Panc1 (cell line): ENCODE results near the gene MCF2L. TPM values are rescaled to one million over a fixed set of nuclear protein-coding genes. Genes with fewer than 3 reads are reported as not detected.

Source experiments
- ATAC-seq: fragments of 200-7000 bp; cut with Tn5 transposase; 2 replicates; pipeline ENCODE4 v1.9.1; 2020; ENCODE audit warnings: mild to moderate bottlenecking, moderate library complexity
- BruUV-seq: library from RNA; stranded (reverse); fragments of 400-500 nt; replicated peaks from 2 replicates; lab custom pipeline; 2021; lab: Mats Ljungman, UMichigan
- CTCF ChIA-PET: fragments of 300-600 bp; sonication (Branson Sonifier 250); formaldehyde crosslinking; loops from one replicate; lab custom pipeline; 2022; ENCODE audit warnings: antibody characterized with exemption; lab: Charles Lee
- POLR2A ChIA-PET: fragments of 300-600 bp; sonication (Branson Sonifier 250); formaldehyde crosslinking; loops from one replicate; lab custom pipeline; 2022; ENCODE audit warnings: antibody characterized with exemption; lab: Charles Lee
- DNase-seq: peaks from one replicate; pipeline ENCODE4 v3.0.0-alpha.2; 2010; ENCODE audit warnings: low read depth, low spot score
- H3K27ac ChIP-seq: 2 replicates; pipeline ENCODE4 v1.5.1; 2011; ENCODE audit warnings: mild to moderate bottlenecking, low read length, inconsistent platforms
- H3K27me3 ChIP-seq: fragments of 200-500 bp; sonication (Bioruptor generic); 2 replicates; pipeline ENCODE4 v1.6.0; 2014; ENCODE audit warnings: low read length, inconsistent platforms; ENCODE audit not compliant: control insufficient read depth, insufficient read depth
- H3K36me3 ChIP-seq: fragments of 200-500 bp; sonication (Bioruptor generic); 2 replicates; pipeline ENCODE4 v1.5.1; 2014; ENCODE audit warnings: inconsistent platforms, mild to moderate bottlenecking, low read length, moderate library complexity; ENCODE audit not compliant: control insufficient read depth, insufficient read depth
- H3K4me1 ChIP-seq: 2 replicates; pipeline ENCODE4 v1.5.1; 2011; ENCODE audit warnings: inconsistent platforms, mild to moderate bottlenecking, low read length, moderate library complexity; ENCODE audit not compliant: control insufficient read depth, insufficient read depth
- H3K4me3 ChIP-seq, 2 experiments: 2 replicates each; pipeline ENCODE4 v1.5.1; 2011 to 2012; ENCODE audit warnings: low read depth in 2 of 2, low read length in 2 of 2, mild to moderate bottlenecking in 2 of 2, inconsistent platforms in 1 of 2, moderate library complexity in 1 of 2
- H3K9me3 ChIP-seq: fragments of 200-500 bp; sonication (Bioruptor generic); 2 replicates; pipeline ENCODE4 v1.5.1; 2014; ENCODE audit warnings: low read depth, mild to moderate bottlenecking, inconsistent platforms, low read length, moderate library complexity; ENCODE audit not compliant: control insufficient read depth, insufficient read depth
- POLR2AphosphoS5 ChIP-seq: IDR thresholded peaks from 2 replicates; pipeline ENCODE4 v1.6.1; 2012; ENCODE audit warnings: mild to moderate bottlenecking, low read depth, low read length, moderate library complexity
- REST ChIP-seq, 2 experiments: IDR thresholded peaks; 2 replicates each; pipeline ENCODE4 v1.6.1; 2011 to 2012; ENCODE audit warnings: low read depth in 2 of 2, control low read depth in 1 of 2, low read length in 1 of 2, mild to moderate bottlenecking in 1 of 2, moderate library complexity in 1 of 2; ENCODE audit not compliant: insufficient read depth in 1 of 2
- SIN3A ChIP-seq: IDR thresholded peaks from 2 replicates; pipeline ENCODE4 v1.6.1; 2012; ENCODE audit warnings: low read depth, mild to moderate bottlenecking, low read length, moderate library complexity, borderline replicate concordance; ENCODE audit not compliant: insufficient read depth
- TCF7L2 ChIP-seq: IDR thresholded peaks from 2 replicates; pipeline ENCODE4 v1.6.1; 2011; ENCODE audit warnings: mild to moderate bottlenecking, low read depth, low read length, inconsistent platforms
- in situ Hi-C: cut with HindIII; loops from 2 replicates; pipeline ENCODE4 v1.10.0; 2016; ENCODE audit warnings: low sequenced_read_pairs, low pct_unique_long_range_greater_than_20kb
- intact Hi-C: fragments of 100-400 bp; cut with micrococcal nuclease; formaldehyde crosslinking; loops from one replicate; pipeline ENCODE4 v1.10.0; 2022; ENCODE audit not compliant: unreplicated experiment
- total RNA-seq: library from RNA; stranded (reverse); gene quantifications from one replicate; pipeline ENCODE4 v1.2.1, GENCODE V29; 2021; ENCODE audit not compliant: unreplicated experiment
- TF ChIP-seq, protein P1 (sequence below): fragments of 450-650 bp; IDR thresholded peaks from 2 replicates; pipeline ENCODE4 v1.5.1; 2017; ENCODE audit warnings: mild to moderate bottlenecking

MCF2L gene
- total RNA-seq, 1 experiment from 2014 or later: 0.57 TPM

GRCh38 chr13:113002913-113003290 is 33.9 kb downstream of the MCF2L start:
- intact Hi-C loops: no loop called here
- Histone ChIP-seq H3K4me3 (no peak overlapping the region), H3K27ac (no peak overlapping the region), H3K9me3 (no peaks in the 10 kb centered on the region), H3K27me3 (no peaks in the 10 kb centered on the region), H3K4me1 (no peaks in the 10 kb centered on the region), H3K36me3 (no peaks in the 10 kb centered on the region)
- in situ Hi-C loops: no loop called here
- no TSS peak for BruUV-seq
- no peak for ATAC-seq
- no peak for DNase-seq
- ChIA-PET CTCF (no interaction called here), POLR2A (no interaction called here)
- no peak for TF ChIP-seq TCF7L2
- no peak for TF ChIP-seq SIN3A
- TF ChIP-seq REST (IDR thresholded peaks at IDR 0.05; ENCODE audit: insufficient read depth in 1 of 2, low read depth in 2 of 2, low read length in 1 of 2): no peak
- TF ChIP-seq, protein P1, sequence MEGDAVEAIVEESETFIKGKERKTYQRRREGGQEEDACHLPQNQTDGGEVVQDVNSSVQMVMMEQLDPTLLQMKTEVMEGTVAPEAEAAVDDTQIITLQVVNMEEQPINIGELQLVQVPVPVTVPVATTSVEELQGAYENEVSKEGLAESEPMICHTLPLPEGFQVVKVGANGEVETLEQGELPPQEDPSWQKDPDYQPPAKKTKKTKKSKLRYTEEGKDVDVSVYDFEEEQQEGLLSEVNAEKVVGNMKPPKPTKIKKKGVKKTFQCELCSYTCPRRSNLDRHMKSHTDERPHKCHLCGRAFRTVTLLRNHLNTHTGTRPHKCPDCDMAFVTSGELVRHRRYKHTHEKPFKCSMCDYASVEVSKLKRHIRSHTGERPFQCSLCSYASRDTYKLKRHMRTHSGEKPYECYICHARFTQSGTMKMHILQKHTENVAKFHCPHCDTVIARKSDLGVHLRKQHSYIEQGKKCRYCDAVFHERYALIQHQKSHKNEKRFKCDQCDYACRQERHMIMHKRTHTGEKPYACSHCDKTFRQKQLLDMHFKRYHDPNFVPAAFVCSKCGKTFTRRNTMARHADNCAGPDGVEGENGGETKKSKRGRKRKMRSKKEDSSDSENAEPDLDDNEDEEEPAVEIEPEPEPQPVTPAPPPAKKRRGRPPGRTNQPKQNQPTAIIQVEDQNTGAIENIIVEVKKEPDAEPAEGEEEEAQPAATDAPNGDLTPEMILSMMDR: no peak
- no peak for TF ChIP-seq POLR2AphosphoS5

- H3K27ac ChIP-seq: no peak overlapping the region
- TF ChIP-seq TCF7L2: no peak
- no peaks in the 10 kb centered on the region for H3K36me3 ChIP-seq
- intact Hi-C loops: no loop called here
- BruUV-seq: no TSS peak
- in situ Hi-C loops: no loop called here
- no peak for DNase-seq
- H3K27me3 ChIP-seq: no peaks in the 10 kb centered on the region
- no peak for ATAC-seq
- no peaks in the 10 kb centered on the region for H3K9me3 ChIP-seq
- CTCF ChIA-PET: no interaction called here
- POLR2A ChIA-PET: no interaction called here
- no peaks in the 10 kb centered on the region for H3K4me1 ChIP-seq
- no peak overlapping the region for H3K4me3 ChIP-seq
Measured at GRCh38 chr13:113004126-113004525, 35.1 kb downstream of the MCF2L start.

- DNase-seq (no peak), ATAC-seq (no peak)
- in situ Hi-C loops: no loop called here
- TF ChIP-seq TCF7L2 (no peak), SIN3A (no peak), REST (IDR thresholded peaks at IDR 0.05; ENCODE audit: insufficient read depth in 1 of 2, low read depth in 2 of 2, low read length in 1 of 2) (no peak), POLR2AphosphoS5 (no peak)
- TF ChIP-seq, protein P1: no peak
- no peaks in the 10 kb centered on the region for H3K9me3 ChIP-seq
- H3K4me1 ChIP-seq: no peaks in the 10 kb centered on the region
- no TSS peak for BruUV-seq
- no peak overlapping the region for H3K27ac ChIP-seq
- no peak overlapping the region for H3K4me3 ChIP-seq
- ChIA-PET POLR2A (no interaction called here), CTCF (no interaction called here)
- intact Hi-C loops: no loop called here
- H3K27me3 ChIP-seq: no peaks in the 10 kb centered on the region
- no peaks in the 10 kb centered on the region for H3K36me3 ChIP-seq
Measured at GRCh38 chr13:113005076-113005865, 36.3 kb downstream of the MCF2L start.
